AG04450 (cell line): ENCODE results near the gene FBXO17. TPM values are rescaled to one million over a fixed set of nuclear protein-coding genes. Genes with fewer than 3 reads are reported as not detected.
"Not testable (repeated sequence)": the region's sequence is repeated elsewhere in the genome, so short reads cannot be mapped to it uniquely, and the experiment has no call there.

Source experiments
- CTCF ChIA-PET: fragments of 300-600, 350-600 bp; formaldehyde crosslinking; extraction: SDS; loops from one replicate; lab custom pipeline; 2022; ENCODE audit warnings: antibody characterized with exemption, inconsistent platforms; lab: Charles Lee
- POLR2A ChIA-PET: fragments of 350-600 bp; formaldehyde crosslinking; extraction: SDS; loops from one replicate; lab custom pipeline; 2021; ENCODE audit warnings: antibody characterized with exemption, inconsistent platforms; lab: Yijun Ruan, JAX
- DNase-seq: peaks from one replicate; pipeline ENCODE4 v3.0.0-alpha.2; 2011; ENCODE audit warnings: low read depth, low spot score
- H3K27ac ChIP-seq: one replicate; pipeline ENCODE4 v1.5.1; 2012; ENCODE audit warnings: low read depth, low read length, control low read depth
- H3K27me3 ChIP-seq: one replicate; pipeline ENCODE4 v1.6.0; 2012; ENCODE audit warnings: low read length; ENCODE audit not compliant: control insufficient read depth, insufficient read depth
- H3K4me3 ChIP-seq: 2 replicates; pipeline ENCODE4 v1.5.1; 2011; ENCODE audit warnings: mild to moderate bottlenecking, low read depth, low read length, control low read depth
- H3K9me3 ChIP-seq: 2 replicates; pipeline ENCODE4 v1.5.1; 2012; ENCODE audit warnings: low read length; ENCODE audit not compliant: control insufficient read depth, insufficient read depth
- polyA plus RNA-seq: library from polyadenylated mRNA; depleted of rRNA; stranded (reverse); fragments of >200 nt; gene quantifications from 2 replicates; pipeline ENCODE4 v1.2.3, GENCODE V29; 2011
- TF ChIP-seq, protein P1 (sequence below): IDR thresholded peaks from 2 replicates; pipeline ENCODE4 v1.5.1; 2011; ENCODE audit warnings: low read depth, low read length, control low read depth, inconsistent platforms

FBXO17 gene
- polyA plus RNA-seq, 1 experiment = 10.8 TPM

DNA sequence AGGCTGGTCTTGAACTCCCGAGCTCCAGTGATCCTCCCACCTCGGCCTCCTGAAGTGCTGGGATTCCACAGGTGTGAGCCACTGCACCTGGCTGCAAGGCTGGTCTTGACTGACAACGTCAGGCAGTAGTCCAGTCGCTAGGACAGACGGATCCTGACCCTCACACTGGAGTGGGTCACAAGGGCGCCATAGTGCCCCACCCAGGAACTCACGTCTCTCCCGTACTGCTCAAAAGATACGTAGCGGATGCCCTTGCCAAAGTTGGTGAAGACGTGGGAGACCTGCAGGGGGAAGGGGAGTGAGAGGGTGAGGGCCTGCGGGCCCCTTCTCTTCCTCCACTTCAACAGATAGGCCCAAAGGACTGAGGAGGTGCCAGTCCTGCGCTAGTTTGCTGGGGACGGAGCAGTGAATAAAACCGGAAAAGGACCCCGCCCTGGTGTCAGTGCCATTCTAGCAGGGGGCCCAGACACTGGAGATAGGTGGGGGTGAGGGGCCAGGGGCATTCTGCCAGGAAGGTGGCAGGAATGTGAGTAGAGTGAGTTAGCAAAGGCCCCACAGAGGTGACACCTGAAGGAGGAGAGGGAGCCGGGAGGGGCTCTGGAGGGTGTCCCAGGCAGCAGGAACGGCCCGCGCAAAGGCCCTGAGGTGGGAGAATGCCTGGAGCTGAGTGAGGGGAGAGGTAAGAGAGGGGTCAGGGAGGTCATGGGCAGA lies 32.9 kb downstream of the FBXO17 start:
- H3K4me3 ChIP-seq = no peak overlapping the region
- CTCF ChIA-PET = interaction anchor here (0.9 kb wide), 1 partner anchor 12 kb away, joined by 3 read pairs; the partner anchor contains the start of genes MRPS12 and SARS2
- TF ChIP-seq, protein P1, sequence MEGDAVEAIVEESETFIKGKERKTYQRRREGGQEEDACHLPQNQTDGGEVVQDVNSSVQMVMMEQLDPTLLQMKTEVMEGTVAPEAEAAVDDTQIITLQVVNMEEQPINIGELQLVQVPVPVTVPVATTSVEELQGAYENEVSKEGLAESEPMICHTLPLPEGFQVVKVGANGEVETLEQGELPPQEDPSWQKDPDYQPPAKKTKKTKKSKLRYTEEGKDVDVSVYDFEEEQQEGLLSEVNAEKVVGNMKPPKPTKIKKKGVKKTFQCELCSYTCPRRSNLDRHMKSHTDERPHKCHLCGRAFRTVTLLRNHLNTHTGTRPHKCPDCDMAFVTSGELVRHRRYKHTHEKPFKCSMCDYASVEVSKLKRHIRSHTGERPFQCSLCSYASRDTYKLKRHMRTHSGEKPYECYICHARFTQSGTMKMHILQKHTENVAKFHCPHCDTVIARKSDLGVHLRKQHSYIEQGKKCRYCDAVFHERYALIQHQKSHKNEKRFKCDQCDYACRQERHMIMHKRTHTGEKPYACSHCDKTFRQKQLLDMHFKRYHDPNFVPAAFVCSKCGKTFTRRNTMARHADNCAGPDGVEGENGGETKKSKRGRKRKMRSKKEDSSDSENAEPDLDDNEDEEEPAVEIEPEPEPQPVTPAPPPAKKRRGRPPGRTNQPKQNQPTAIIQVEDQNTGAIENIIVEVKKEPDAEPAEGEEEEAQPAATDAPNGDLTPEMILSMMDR = no peak
- POLR2A ChIA-PET = interaction anchor here (0.7 to 0.8 kb wide), 2 partner anchors 9 to 95 kb away, joined by 3 read pairs; no protein-coding TSS in a partner anchor
- no peaks in the 10 kb centered on the region for H3K9me3 ChIP-seq
- DNase-seq = no peak
- no peak overlapping the region for H3K27ac ChIP-seq
- no peaks in the 10 kb centered on the region for H3K27me3 ChIP-seq

DNA sequence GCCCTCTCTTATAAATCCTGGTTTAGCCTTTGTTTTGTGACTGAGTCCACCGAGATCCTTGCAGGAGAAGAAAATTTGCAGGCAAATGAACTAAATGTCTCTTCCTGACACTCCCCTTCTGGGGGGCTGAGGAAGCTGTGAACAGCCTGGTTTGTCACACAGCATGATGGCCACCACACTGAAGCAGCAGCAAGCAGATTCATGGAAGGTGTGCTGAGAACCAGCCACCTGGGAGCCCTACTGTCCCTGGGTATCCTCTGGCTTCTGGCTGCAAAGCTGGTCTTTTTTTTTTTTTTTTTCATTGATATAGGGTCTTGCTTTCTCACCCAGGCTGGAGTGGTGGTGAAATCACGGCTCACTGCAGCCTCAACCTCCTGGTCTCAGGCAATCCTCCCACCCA lies 33.6 kb downstream of the FBXO17 start:
- ChIA-PET CTCF (interaction anchor here (0.9 kb wide), 1 partner anchor 11 kb away, joined by 3 read pairs; the partner anchor contains the start of genes MRPS12 and SARS2), POLR2A (interaction anchor here (0.8 kb wide), 1 partner anchor 9 kb away, joined by 3 read pairs; no protein-coding TSS in a partner anchor)
- no peaks in the 10 kb centered on the region for H3K27me3 ChIP-seq
- TF ChIP-seq, protein P1 = no peak
- no peak overlapping the region for H3K4me3 ChIP-seq
- H3K27ac ChIP-seq = no peak overlapping the region
- no peak for DNase-seq
- H3K9me3 ChIP-seq = no peaks in the 10 kb centered on the region

- POLR2A ChIA-PET = interaction anchor here (0.8 kb wide), 1 partner anchor 8 kb away, joined by 3 read pairs; no protein-coding TSS in a partner anchor
- H3K4me3 ChIP-seq, H3K9me3 ChIP-seq, DNase-seq, H3K27ac ChIP-seq, H3K27me3 ChIP-seq: not testable (repeated sequence)
- CTCF ChIA-PET = interaction anchor here (0.9 kb wide), 1 partner anchor 11 kb away, joined by 3 read pairs; the partner anchor contains the start of genes MRPS12 and SARS2
Measured at GRCh38 chr19:38941466-38941865, 34.1 kb downstream of the FBXO17 start.

GRCh38 chr19:38939957-38940356 lies 35.6 kb downstream of the FBXO17 start:
- H3K27me3 ChIP-seq = no peaks in the 10 kb centered on the region
- peaks cover 3% of the 10 kb centered on the region for H3K9me3 ChIP-seq
- ChIA-PET POLR2A (interaction anchor here (1.0 kb wide), 1 partner anchor 9 kb away, joined by 5 read pairs; the partner anchor contains the start of genes MRPS12 and SARS2), CTCF (interaction anchor here (3.4 kb wide), 1 partner anchor 10 kb away, joined by 11 read pairs; the partner anchor contains the start of genes MRPS12 and SARS2)
- no peak overlapping the region for H3K4me3 ChIP-seq
- no peak for DNase-seq
- TF ChIP-seq, protein P1 = no peak
- no peak overlapping the region for H3K27ac ChIP-seq

GRCh38 chr19:38933544-38933943 lies 42.0 kb downstream of the FBXO17 start:
- Histone ChIP-seq H3K27ac (no peak overlapping the region), H3K27me3 (no peaks in the 10 kb centered on the region), H3K9me3 (peaks cover 10% of the 10 kb centered on the region), H3K4me3 (no peak overlapping the region)
- no peak for DNase-seq
- TF ChIP-seq, protein P1 = no peak
- POLR2A ChIA-PET = interaction anchor here (0.5 to 1.1 kb wide), 3 partner anchors 8 to 279 kb away, joined by 3 to 5 read pairs (median 5); no protein-coding TSS in a partner anchor
- CTCF ChIA-PET = interaction anchor here (0.6 to 2.2 kb wide), 11 partner anchors 14 to 944 kb away, joined by 3 to 11 read pairs (median 3); partner anchors contain the start of gene FAM98C
